Putamen (tissue), 1 donor: ENCODE results near the gene RITA1.
"Not testable (repeated sequence)": the region's sequence is repeated elsewhere in the genome, so short reads cannot be mapped to it uniquely, and the experiment has no call there.

Experiments used
- DNase-seq: peaks from one replicate; pipeline ENCODE4 v3.0.0-alpha.2; 2016; ENCODE audit warnings: low spot score

The RITA1 gene

GRCh38 chr12:113185180-113186032, at the start of gene RITA1, which contains the start of gene DDX54:
Gene RITA1 (plus strand): TSS chr12:113185721. CDS start chr12:113186747, 1,026 bp downstream.
Gene DDX54 (minus strand): TSS chr12:113185478. CDS start chr12:113185451, 27 bp downstream.
- DNase-seq = peak; percentile 78

- DNase-seq = peak; percentile 87
Measured at GRCh38 chr12:113136128-113136989, 49.2 kb upstream of the RITA1 start.

DNA sequence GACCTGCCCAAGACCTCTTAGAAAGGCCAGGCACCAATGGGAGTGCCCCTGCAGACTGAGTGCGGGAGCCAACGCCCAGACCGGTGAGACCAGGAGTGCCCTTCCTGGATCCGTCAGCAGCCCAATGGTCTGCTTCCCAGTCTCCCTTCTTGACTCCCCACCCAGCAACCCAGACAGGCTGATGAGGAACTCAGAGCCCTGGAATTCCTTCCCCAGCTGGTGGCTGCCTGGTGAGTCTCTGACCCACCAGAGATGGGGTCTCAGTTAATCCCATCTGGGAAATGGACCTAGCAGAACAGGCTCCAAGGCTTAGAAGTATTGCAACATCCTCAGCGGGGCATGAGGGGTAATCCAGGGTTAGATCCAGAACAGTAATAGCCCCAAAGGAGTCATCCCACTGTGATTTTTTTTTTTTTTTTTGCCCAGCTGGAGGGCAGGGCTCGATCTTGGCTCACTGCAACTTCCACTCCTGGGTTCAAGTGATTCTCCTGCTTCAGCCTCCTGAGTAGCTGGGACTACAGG, 48.5 kb upstream of the RITA1 start:
- no peak for DNase-seq

GRCh38 chr12:113137861-113138783, 47.4 kb upstream of the RITA1 start:
- DNase-seq = no peak

- DNase-seq = no peak
Measured at GRCh38 chr12:113138826-113139225, 46.7 kb upstream of the RITA1 start.

GRCh38 chr12:113140706-113141105, 44.8 kb upstream of the RITA1 start:
- no peak for DNase-seq

DNA sequence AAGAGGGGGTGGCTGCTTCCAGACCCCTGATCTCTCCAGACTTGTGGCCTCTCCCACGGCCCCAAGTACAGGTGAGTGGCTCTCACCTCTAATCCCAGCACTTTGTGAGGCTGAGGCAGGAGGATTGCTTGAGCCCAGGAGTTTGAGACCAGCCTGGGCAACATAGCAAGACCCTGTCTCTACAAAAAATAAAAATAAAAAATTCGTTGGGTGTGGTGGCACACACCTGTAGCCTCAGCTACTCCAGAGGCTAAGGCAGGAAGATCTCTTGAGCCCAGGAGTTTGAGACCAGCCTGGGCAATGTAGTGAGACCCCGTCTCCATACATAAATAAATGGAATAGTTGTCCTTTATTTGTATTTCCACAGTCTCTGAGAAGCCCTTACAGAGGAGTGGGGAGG, 43.8 kb upstream of the RITA1 start:
- DNase-seq = not testable (repeated sequence)

DNA sequence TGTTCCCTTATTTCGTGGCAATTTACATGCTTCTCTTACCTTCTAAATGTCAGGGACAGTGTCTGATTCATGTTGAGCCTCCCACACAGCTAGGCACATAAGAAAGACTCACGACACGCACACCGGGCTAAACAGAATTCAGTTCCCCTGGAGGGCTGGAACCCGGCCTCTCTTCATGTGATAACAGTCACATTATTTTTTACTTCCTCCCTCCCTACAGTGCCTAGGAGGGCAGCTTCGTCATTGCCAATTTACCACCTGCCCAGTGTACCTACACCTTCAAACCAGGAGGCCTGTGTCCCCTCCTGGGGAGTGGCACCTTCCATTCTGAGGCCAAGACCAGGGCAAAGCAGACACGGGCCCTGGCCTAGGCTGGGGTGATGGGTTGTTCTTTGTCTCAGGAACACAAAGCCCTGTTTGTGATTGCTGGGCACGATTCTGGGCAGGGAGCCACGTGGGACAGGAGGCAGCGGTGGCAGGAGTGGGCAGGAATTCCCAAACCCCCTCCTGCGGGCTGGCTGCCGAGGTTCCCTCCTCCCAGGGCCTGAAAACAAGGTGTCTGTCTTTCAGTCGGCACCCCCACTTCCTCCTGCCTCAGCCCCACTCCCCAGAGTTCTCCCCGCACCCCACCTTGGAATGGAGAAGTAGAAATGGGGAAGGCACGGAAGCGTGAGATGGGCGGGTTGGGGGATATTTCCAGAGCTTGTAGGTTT, 43.2 kb upstream of the RITA1 start:
- DNase-seq = peak; percentile 92

GRCh38 chr12:113142886-113143332, 42.6 kb upstream of the RITA1 start:
- DNase-seq = no peak

- DNase-seq = no peak
Measured at GRCh38 chr12:113143959-113144358, 41.6 kb upstream of the RITA1 start.

DNA sequence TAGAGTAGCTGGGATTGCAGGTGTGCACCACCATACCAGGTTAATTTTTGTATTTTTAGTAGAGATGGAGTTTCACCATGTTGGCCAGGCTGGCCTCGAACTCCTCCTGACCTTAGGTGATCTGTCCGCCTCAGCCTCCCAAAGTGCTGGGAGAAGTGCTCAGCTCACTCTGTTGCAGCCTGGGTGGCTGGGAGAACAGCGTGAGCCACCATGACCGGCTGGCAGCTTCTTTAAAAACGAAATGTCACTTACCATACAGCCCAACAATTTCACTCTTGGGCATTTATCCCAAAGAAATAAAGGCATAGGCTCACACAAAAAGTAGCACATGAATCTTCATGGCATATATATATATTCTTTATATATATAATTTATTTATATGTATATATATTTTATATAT, 40.7 kb upstream of the RITA1 start:
- no peak for DNase-seq

- DNase-seq = no peak
Measured at GRCh38 chr12:113145720-113146551, 39.6 kb upstream of the RITA1 start.

- DNase-seq = no peak
Measured at GRCh38 chr12:113146999-113147398, 38.5 kb upstream of the RITA1 start.

GRCh38 chr12:113149361-113150150, 36.0 kb upstream of the RITA1 start, which contains the start of gene CFAP73:
Gene CFAP73 (plus strand): TSS chr12:113149724. CDS start chr12:113149858, 134 bp downstream.
- DNase-seq = no peak

GRCh38 chr12:113151655-113152054, 33.9 kb upstream of the RITA1 start:
- DNase-seq = no peak

GRCh38 chr12:113152196-113152834, 33.2 kb upstream of the RITA1 start:
- DNase-seq = no peak

DNA sequence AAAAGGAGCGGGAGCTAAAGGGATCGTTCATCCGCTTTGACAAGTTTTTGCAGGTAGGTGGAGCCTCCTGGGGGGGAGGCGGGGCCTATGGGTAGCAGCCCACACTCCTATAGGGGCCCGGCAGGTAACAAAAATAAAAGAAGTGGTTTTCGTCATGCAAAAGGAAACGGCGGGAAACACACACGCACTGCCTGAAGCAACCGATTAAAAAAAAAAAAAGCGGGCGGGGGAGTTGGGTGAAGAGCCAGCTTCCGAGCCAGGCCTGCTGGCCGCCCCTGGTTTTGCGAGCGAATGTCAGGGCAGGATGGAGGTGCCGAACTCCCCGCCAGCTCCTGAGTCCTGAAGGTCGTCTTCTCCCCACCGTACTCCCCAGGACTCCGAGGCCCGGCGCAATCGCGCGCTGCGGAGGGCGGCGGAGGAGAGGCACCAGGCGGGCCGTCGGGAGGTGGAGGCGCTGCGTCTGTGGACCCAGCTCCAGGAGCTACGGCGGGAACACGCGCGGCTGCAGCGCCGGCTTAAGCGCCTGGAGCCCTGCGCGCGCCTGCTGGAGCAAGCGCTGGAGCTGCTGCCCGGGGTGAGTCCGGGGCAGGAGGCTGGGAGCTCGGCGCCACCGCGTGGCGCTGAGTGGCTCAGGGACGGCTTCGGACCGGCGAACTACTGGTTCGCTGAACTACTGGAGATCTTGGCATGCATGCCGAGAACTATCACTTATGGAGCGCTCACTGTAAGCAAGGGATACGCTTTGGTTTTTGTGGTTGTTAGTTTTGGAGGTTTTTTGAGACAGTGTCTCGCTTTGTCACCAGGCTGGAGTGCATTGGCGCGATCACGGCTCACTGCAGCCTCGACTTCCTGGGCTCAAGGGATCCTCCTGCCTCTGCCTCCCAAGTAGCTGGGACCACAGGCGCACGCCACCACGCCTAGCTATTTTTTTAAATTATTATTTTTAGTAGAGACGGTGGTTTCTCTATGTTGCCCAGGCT, 32.4 kb upstream of the RITA1 start:
- DNase-seq = peak; percentile 80
